ENCODE measurements around the gene CCNY. TPM values are rescaled to one million over a fixed set of nuclear protein-coding genes. Genes with fewer than 3 reads are reported as not detected.
A peak's percentile ranks its signal among the peaks of the same experiment; 100 is the strongest.

Gene CCNY
- polyA plus RNA-seq, 1 donor = 111 TPM

GRCh38 chr10:35329520-35329919, 6.8 kb upstream of the CCNY start:
- no peak for DNase-seq

GRCh38 chr10:35331894-35332640, 4.2 kb upstream of the CCNY start:
- DNase-seq = no peak

GRCh38 chr10:35334297-35334696, 2.0 kb upstream of the CCNY start:
- no peak for DNase-seq

GRCh38 chr10:35335133-35336083, 901 bp upstream of the CCNY start:
- no peak for DNase-seq

GRCh38 chr10:35336921-35337823, 863 bp downstream of the CCNY start:
- DNase-seq = peak; percentile 27

GRCh38 chr10:35339942-35340341, 3.6 kb downstream of the CCNY start:
- DNase-seq = no peak

- no peak for DNase-seq
Observed at GRCh38 chr10:35340975-35341374, 4.7 kb downstream of the CCNY start.

GRCh38 chr10:35341521-35341920, 5.2 kb downstream of the CCNY start:
- no peak for DNase-seq

- DNase-seq = no peak
Observed at GRCh38 chr10:35342183-35342753, 6.0 kb downstream of the CCNY start.

GRCh38 chr10:35343739-35344138, 7.4 kb downstream of the CCNY start:
- DNase-seq = no peak

- DNase-seq = no peak
Observed at GRCh38 chr10:35345383-35345742, 9.1 kb downstream of the CCNY start.

GRCh38 chr10:35346248-35346647, 9.9 kb downstream of the CCNY start:
- DNase-seq = no peak

GRCh38 chr10:35347121-35347562, 10.8 kb downstream of the CCNY start:
- DNase-seq = no peak

GRCh38 chr10:35347899-35348608, 11.7 kb downstream of the CCNY start:
- DNase-seq = no peak

GRCh38 chr10:35348609-35349388, 12.5 kb downstream of the CCNY start:
- DNase-seq = no peak

- no peak for DNase-seq
Observed at GRCh38 chr10:35349389-35349915, 13.1 kb downstream of the CCNY start.

- DNase-seq = no peak
Observed at GRCh38 chr10:35351021-35351420, 14.7 kb downstream of the CCNY start.

GRCh38 chr10:35352097-35352496, 15.8 kb downstream of the CCNY start:
- no peak for DNase-seq

- DNase-seq = no peak
Observed at GRCh38 chr10:35352512-35352911, 16.2 kb downstream of the CCNY start.

- no peak for DNase-seq
Observed at GRCh38 chr10:35353395-35353794, 17.1 kb downstream of the CCNY start.
